ENCODE data around the gene CTSW. TPM values are rescaled to one million over a fixed set of nuclear protein-coding genes. Genes with fewer than 3 reads are reported as not detected.

CTSW gene
- total RNA-seq, 1 donor = not detected

- no peak for TF ChIP-seq CTCF (IDR thresholded peaks at IDR 0.05; ENCODE audit: extremely low read depth, low read depth, low read length)
- H3K27me3 ChIP-seq (ENCODE audit: insufficient read depth, low read length) = no peaks in the 10 kb centered on the region
- H3K4me1 ChIP-seq (ENCODE audit: insufficient read depth, low read length) = peaks cover 3% of the 10 kb centered on the region
- no peaks in the 10 kb centered on the region for H3K9me3 ChIP-seq (ENCODE audit: low read depth, low read length)
- no peak overlapping the region for H2AFZ ChIP-seq (ENCODE audit: low read length)
- H3K4me3 ChIP-seq (ENCODE audit: insufficient read depth, low read length) = no peak overlapping the region
- DNase-seq (ENCODE audit: insufficient read length, low spot score, missing footprints) = no peak
- H3K79me2 ChIP-seq (ENCODE audit: insufficient read depth, low read length) = peaks cover 14% of the 10 kb centered on the region
- H3K36me3 ChIP-seq (ENCODE audit: insufficient read depth, low read length) = peaks cover 30% of the 10 kb centered on the region
- no peak overlapping the region for H3K27ac ChIP-seq (ENCODE audit: low read depth, low read length)
- peaks cover 16% of the 10 kb centered on the region for H4K20me1 ChIP-seq (ENCODE audit: insufficient read depth, low read length)
- H3K4me2 ChIP-seq (ENCODE audit: insufficient read depth, low read length) = no peak overlapping the region
Measured at GRCh38 chr11:65880027-65880426, 390 bp downstream of the CTSW start.

- TF ChIP-seq CTCF (IDR thresholded peaks at IDR 0.05; ENCODE audit: extremely low read depth, low read depth, low read length) = no peak
- Histone ChIP-seq H3K27me3 (ENCODE audit: insufficient read depth, low read length) (no peaks in the 10 kb centered on the region), H3K4me2 (ENCODE audit: insufficient read depth, low read length) (no peak overlapping the region), H3K4me1 (ENCODE audit: insufficient read depth, low read length) (peaks cover 3% of the 10 kb centered on the region), H4K20me1 (ENCODE audit: insufficient read depth, low read length) (peaks cover 21% of the 10 kb centered on the region), H3K4me3 (ENCODE audit: insufficient read depth, low read length) (no peak overlapping the region), H3K79me2 (ENCODE audit: insufficient read depth, low read length) (peaks cover 22% of the 10 kb centered on the region), H3K36me3 (ENCODE audit: insufficient read depth, low read length) (peaks cover 37% of the 10 kb centered on the region), H3K27ac (ENCODE audit: low read depth, low read length) (no peak overlapping the region), H3K9me3 (ENCODE audit: low read depth, low read length) (no peaks in the 10 kb centered on the region), H2AFZ (ENCODE audit: low read length) (no peak overlapping the region)
- DNase-seq (ENCODE audit: insufficient read length, low spot score, missing footprints) = peak; percentile 80
Measured at GRCh38 chr11:65880844-65881421, 1.3 kb downstream of the CTSW start.

GRCh38 chr11:65882120-65883057, 2.8 kb downstream of the CTSW start:
- H3K36me3 ChIP-seq (ENCODE audit: insufficient read depth, low read length) = peaks cover 47% of the 10 kb centered on the region

More at GRCh38 chr11:65882120-65883057, 2.8 kb downstream of the CTSW start:
- H4K20me1 ChIP-seq (ENCODE audit: insufficient read depth, low read length) = peaks cover 21% of the 10 kb centered on the region
- no peak for TF ChIP-seq CTCF (IDR thresholded peaks at IDR 0.05; ENCODE audit: extremely low read depth, low read depth, low read length)
- H3K4me2 ChIP-seq (ENCODE audit: insufficient read depth, low read length) = no peak overlapping the region
- no peak overlapping the region for H3K27ac ChIP-seq (ENCODE audit: low read depth, low read length)
- DNase-seq (ENCODE audit: insufficient read length, low spot score, missing footprints) = peak; percentile 73
- no peak overlapping the region for H2AFZ ChIP-seq (ENCODE audit: low read length)
- H3K4me3 ChIP-seq (ENCODE audit: insufficient read depth, low read length) = no peak overlapping the region
- H3K9me3 ChIP-seq (ENCODE audit: low read depth, low read length) = no peaks in the 10 kb centered on the region
- H3K27me3 ChIP-seq (ENCODE audit: insufficient read depth, low read length) = no peaks in the 10 kb centered on the region
- peaks cover 37% of the 10 kb centered on the region for H3K79me2 ChIP-seq (ENCODE audit: insufficient read depth, low read length)
- peaks cover 10% of the 10 kb centered on the region for H3K4me1 ChIP-seq (ENCODE audit: insufficient read depth, low read length)

All from osteoblast (primary cell).